HEK293 (cell line): ENCODE results near the gene CIAO2B.
A peak's percentile ranks its signal among the peaks of the same experiment; 100 is the strongest.

Source experiments
- AEBP2 ChIP-seq: fragments of 450-650 bp; formaldehyde crosslinking; IDR thresholded peaks from 2 replicates; pipeline ENCODE4 v1.5.1; 2016; ENCODE audit warnings: missing biosample characterization, missing genetic modification characterization, borderline replicate concordance
- BCL11B ChIP-seq: fragments of 450-650 bp; formaldehyde crosslinking; IDR thresholded peaks from 2 replicates; pipeline ENCODE4 v1.5.1; 2016; ENCODE audit warnings: low read depth, missing biosample characterization, missing genetic modification characterization
- BCL6B ChIP-seq: fragments of 450-650 bp; formaldehyde crosslinking; IDR thresholded peaks from 2 replicates; pipeline ENCODE4 v1.5.1; 2017; ENCODE audit warnings: missing biosample characterization, missing genetic modification characterization
- GFI1B ChIP-seq: fragments of 450-650 bp; formaldehyde crosslinking; IDR thresholded peaks from 2 replicates; pipeline ENCODE4 v1.5.1; 2016; ENCODE audit warnings: missing biosample characterization, missing genetic modification characterization
- GLIS2 ChIP-seq: fragments of 450-650 bp; formaldehyde crosslinking; IDR thresholded peaks from 2 replicates; pipeline ENCODE4 v1.5.1; 2016; ENCODE audit warnings: missing biosample characterization, missing genetic modification characterization
- HOXA7 ChIP-seq: sonication (generic); formaldehyde crosslinking; IDR thresholded peaks from 2 replicates; pipeline ENCODE4 v1.8.1; 2022; ENCODE audit warnings: missing genetic modification reagents, borderline replicate concordance
- HOXC10 ChIP-seq: sonication (generic); formaldehyde crosslinking; IDR thresholded peaks from 2 replicates; pipeline ENCODE4 v1.8.1; 2023; ENCODE audit warnings: mild to moderate bottlenecking, missing genetic modification reagents
- MYNN ChIP-seq: fragments of 450-650 bp; formaldehyde crosslinking; IDR thresholded peaks from 2 replicates; pipeline ENCODE4 v1.5.1; 2016; ENCODE audit warnings: missing biosample characterization, missing genetic modification characterization, borderline replicate concordance
- PATZ1 ChIP-seq: fragments of 450-650 bp; formaldehyde crosslinking; IDR thresholded peaks from 2 replicates; pipeline ENCODE4 v1.5.1; 2016; ENCODE audit warnings: missing biosample characterization, missing genetic modification characterization
- PRDM1 ChIP-seq: fragments of 450-650 bp; formaldehyde crosslinking; IDR thresholded peaks from 2 replicates; pipeline ENCODE4; 2016; ENCODE audit warnings: missing biosample characterization, missing genetic modification characterization
- SP2 ChIP-seq: fragments of 450-650 bp; formaldehyde crosslinking; IDR thresholded peaks from 2 replicates; pipeline ENCODE4 v1.5.1; 2016; ENCODE audit warnings: missing biosample characterization, missing genetic modification characterization
- TSHZ1 ChIP-seq: fragments of 450-650 bp; formaldehyde crosslinking; IDR thresholded peaks from 2 replicates; pipeline ENCODE4 v1.5.1; 2016; ENCODE audit warnings: missing biosample characterization, missing genetic modification characterization, borderline replicate concordance
- YY1 ChIP-seq: fragments of 450-650 bp; formaldehyde crosslinking; IDR thresholded peaks from 2 replicates; pipeline ENCODE4 v1.5.1; 2018; ENCODE audit warnings: missing biosample characterization, missing genetic modification characterization
- YY2 ChIP-seq: fragments of 450-650 bp; formaldehyde crosslinking; IDR thresholded peaks from 2 replicates; pipeline ENCODE4 v1.5.1; 2016; ENCODE audit warnings: missing biosample characterization, missing genetic modification characterization
- ZBTB10 ChIP-seq: fragments of 450-650 bp; formaldehyde crosslinking; IDR thresholded peaks from 2 replicates; pipeline ENCODE4 v1.5.1; 2016; ENCODE audit warnings: missing biosample characterization, missing genetic modification characterization
- ZBTB44 ChIP-seq: fragments of 450-650 bp; IDR thresholded peaks from 2 replicates; pipeline ENCODE4 v1.5.1; 2018; ENCODE audit warnings: missing biosample characterization, mild to moderate bottlenecking, missing genetic modification characterization
- ZNF112 ChIP-seq: fragments of 450-650 bp; formaldehyde crosslinking; IDR thresholded peaks from 2 replicates; pipeline ENCODE4 v1.5.0; 2017; ENCODE audit warnings: missing biosample characterization, missing genetic modification characterization
- ZNF148 ChIP-seq: fragments of 450-650 bp; formaldehyde crosslinking; IDR thresholded peaks from 2 replicates; pipeline ENCODE4 v1.5.0; 2017; ENCODE audit warnings: missing biosample characterization, missing genetic modification characterization, borderline replicate concordance
- ZNF169 ChIP-seq: fragments of 450-650 bp; formaldehyde crosslinking; IDR thresholded peaks from 2 replicates; pipeline ENCODE4 v1.5.1; 2016; ENCODE audit warnings: missing biosample characterization, missing genetic modification characterization
- ZNF426 ChIP-seq: fragments of 450-650 bp; formaldehyde crosslinking; IDR thresholded peaks from 2 replicates; pipeline ENCODE4 v1.5.1; 2017; ENCODE audit warnings: missing biosample characterization, missing genetic modification characterization, mild to moderate bottlenecking, inconsistent platforms, moderate library complexity
- ZNF544 ChIP-seq: fragments of 450-650 bp; formaldehyde crosslinking; IDR thresholded peaks from 2 replicates; pipeline ENCODE4 v1.5.0; 2017; ENCODE audit warnings: missing biosample characterization, missing genetic modification characterization
- ZNF558 ChIP-seq: fragments of 450-650 bp; formaldehyde crosslinking; IDR thresholded peaks from 2 replicates; pipeline ENCODE4 v1.5.1; 2016; ENCODE audit warnings: missing biosample characterization, missing genetic modification characterization
- ZNF600 ChIP-seq: fragments of 450-650 bp; formaldehyde crosslinking; IDR thresholded peaks from 2 replicates; pipeline ENCODE4 v1.5.1; 2016; ENCODE audit warnings: missing biosample characterization, missing genetic modification characterization
- ZNF629 ChIP-seq: fragments of 450-650 bp; formaldehyde crosslinking; IDR thresholded peaks from 2 replicates; pipeline ENCODE4 v1.5.1; 2017; ENCODE audit warnings: missing biosample characterization, missing genetic modification characterization

The CIAO2B gene

GRCh38 chr16:66977341-66978113, 43.3 kb upstream of the CIAO2B start (continued):
- TF ChIP-seq ZNF629 (tag by site-specific recombination) (no peak), GFI1B (no peak), PATZ1 (no peak), BCL6B (tag by site-specific recombination) (no peak), ZNF600 (tag by site-specific recombination) (peak; percentile 32; the same call in 1 of the 2 replicates), ZNF169 (tag by site-specific recombination) (no peak), MYNN (no peak), ZBTB44 (tag by site-specific recombination) (no peak), HOXA7 (no peak), GLIS2 (tag by site-specific recombination) (peak; percentile 48; the same call in 1 of the 2 replicates), AEBP2 (tag by site-specific recombination) (no peak), YY1 (no peak), ZNF148 (tag by site-specific recombination) (no peak), ZBTB10 (tag by site-specific recombination) (no peak), ZNF544 (tag by site-specific recombination) (no peak), BCL11B (tag by site-specific recombination) (no peak), PRDM1 (no peak), HOXC10 (CRISPR knock-in tag) (no peak), ZNF558 (tag by site-specific recombination) (no peak), SP2 (tag by site-specific recombination) (no peak), YY2 (no peak), TSHZ1 (tag by site-specific recombination) (no peak), ZNF426 (no peak), ZNF112 (tag by site-specific recombination) (no peak)
